HepG2 (cell line): ENCODE results near the gene RPH3AL. TPM values are rescaled to one million over a fixed set of nuclear protein-coding genes. Genes with fewer than 3 reads are reported as not detected.

Experiments
- CTCF ChIP-seq: sonication (generic); formaldehyde crosslinking; IDR thresholded peaks from 2 replicates; pipeline ENCODE4 v1.5.0; 2020; ENCODE audit warnings: mild to moderate bottlenecking, missing genetic modification reagents, moderate library complexity
- FOSL1 ChIP-seq: sonication (generic); formaldehyde crosslinking; IDR thresholded peaks from 2 replicates; pipeline ENCODE4 v1.9.0; 2021; ENCODE audit warnings: missing genetic modification reagents, borderline replicate concordance
- KLF16 ChIP-seq, 2 experiments: sonication (generic) in 1 of 2; formaldehyde crosslinking in 1 of 2; IDR thresholded peaks; 2 replicates each; pipeline versions ENCODE4 v1.6.1 to v1.8.0; 2016 to 2023; ENCODE audit warnings: missing genetic modification reagents in 2 of 2, missing compliant biosample characterization in 1 of 2
- SMC3 ChIP-seq: IDR thresholded peaks from 2 replicates; pipeline ENCODE4 v1.6.1; 2011; ENCODE audit warnings: low read length, improper control_type of control experiment
- STAG1 ChIP-seq: sonication (generic); formaldehyde crosslinking; IDR thresholded peaks from 2 replicates; pipeline ENCODE4 v1.4.0; 2020; ENCODE audit warnings: missing genetic modification reagents
- ZBTB39 ChIP-seq: sonication (generic); formaldehyde crosslinking; IDR thresholded peaks from 2 replicates; pipeline ENCODE4 v1.5.0; 2020; ENCODE audit warnings: missing genetic modification reagents
- ZNF263 ChIP-seq: sonication (generic); formaldehyde crosslinking; IDR thresholded peaks from 2 replicates; pipeline ENCODE4 v1.4.0; 2020; ENCODE audit warnings: missing genetic modification reagents
- polyA plus RNA-seq, 8 experiments: library from polyadenylated mRNA; depleted of rRNA in 3 of 8; stranded (reverse) in 7 of 8; unstranded in 1 of 8; fragments of >200 nt; fragmentation: Illumina TruSeq in 4 of 8; extraction: Trizol in 4 of 8; gene quantifications; 2 replicates each; pipeline versions ENCODE4 v1.2.1 to v1.2.3, GENCODE V29; 2011 to 2016; ENCODE audit warnings: low read depth in 4 of 8, missing spikeins in 1 of 8, mixed read lengths in 1 of 8; ENCODE audit not compliant: insufficient read depth in 1 of 8
- total RNA-seq, 5 experiments: library from RNA; depleted of rRNA; stranded (reverse); fragments of >200 nt; fragmentation: Illumina TruSeq; extraction: Trizol; gene quantifications; 2 replicates each; pipeline ENCODE4 v1.2.3, GENCODE V29; 2016; ENCODE audit warnings: low read depth in 1 of 5
- TF ChIP-seq, protein P1 (sequence below): sonication (generic); formaldehyde crosslinking; IDR thresholded peaks from 2 replicates; pipeline ENCODE4 v1.4.0; 2020; ENCODE audit warnings: missing genetic modification reagents, borderline replicate concordance

RPH3AL gene
- total and polyA plus RNA-seq, 2 of the 13 experiments (the other 11 are each of a cell fraction or from before 2014, with no cell fraction given), result 7.8 to 16.4 TPM

GRCh38 chr17:163514-164098 is 189.0 kb downstream of the RPH3AL start (continued):
- TF ChIP-seq ZBTB39 (CRISPR knock-in tag) (no peak), CTCF (CRISPR knock-in tag) (peak; percentile 70), KLF16 (CRISPR knock-in tag; IDR thresholded peaks at IDR 0.05) (no peak), STAG1 (CRISPR knock-in tag) (peak; percentile 48), ZNF263 (CRISPR knock-in tag) (no peak), FOSL1 (CRISPR knock-in tag) (no peak), SMC3 (peak; percentile 65)
- TF ChIP-seq, protein P1, sequence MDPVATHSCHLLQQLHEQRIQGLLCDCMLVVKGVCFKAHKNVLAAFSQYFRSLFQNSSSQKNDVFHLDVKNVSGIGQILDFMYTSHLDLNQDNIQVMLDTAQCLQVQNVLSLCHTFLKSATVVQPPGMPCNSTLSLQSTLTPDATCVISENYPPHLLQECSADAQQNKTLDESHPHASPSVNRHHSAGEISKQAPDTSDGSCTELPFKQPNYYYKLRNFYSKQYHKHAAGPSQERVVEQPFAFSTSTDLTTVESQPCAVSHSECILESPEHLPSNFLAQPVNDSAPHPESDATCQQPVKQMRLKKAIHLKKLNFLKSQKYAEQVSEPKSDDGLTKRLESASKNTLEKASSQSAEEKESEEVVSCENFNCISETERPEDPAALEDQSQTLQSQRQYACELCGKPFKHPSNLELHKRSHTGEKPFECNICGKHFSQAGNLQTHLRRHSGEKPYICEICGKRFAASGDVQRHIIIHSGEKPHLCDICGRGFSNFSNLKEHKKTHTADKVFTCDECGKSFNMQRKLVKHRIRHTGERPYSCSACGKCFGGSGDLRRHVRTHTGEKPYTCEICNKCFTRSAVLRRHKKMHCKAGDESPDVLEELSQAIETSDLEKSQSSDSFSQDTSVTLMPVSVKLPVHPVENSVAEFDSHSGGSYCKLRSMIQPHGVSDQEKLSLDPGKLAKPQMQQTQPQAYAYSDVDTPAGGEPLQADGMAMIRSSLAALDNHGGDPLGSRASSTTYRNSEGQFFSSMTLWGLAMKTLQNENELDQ (CRISPR knock-in tag), result no peak
